Measurements from ENCODE around the gene ANXA2R. TPM values are rescaled to one million over a fixed set of nuclear protein-coding genes. Genes with fewer than 3 reads are reported as not detected.

Gene ANXA2R
- total RNA-seq, 1 experiment from 2014 or later = 8.9 TPM

- Histone ChIP-seq H3F3A (ENCODE audit: low read length, unreplicated experiment) (peaks cover 7% of the 10 kb centered on the region), H3K4me1 (ENCODE audit: insufficient read depth, low read length) (peaks cover 53% of the 10 kb centered on the region), H3K9ac (ENCODE audit: low read length) (peak overlapping the region; percentile 97), H3K9me2 (replicated peaks; ENCODE audit: low read length) (no peaks in the 10 kb centered on the region), H3K79me2 (ENCODE audit: low read length) (peaks cover 94% of the 10 kb centered on the region), H3K36me3 (ENCODE audit: low read depth, low read length) (no peaks in the 10 kb centered on the region), H2AFZ (ENCODE audit: low read length) (peak overlapping the region; percentile 92), H3K4me2 (ENCODE audit: low read length) (peak overlapping the region; percentile 93), H3K27ac (ENCODE audit: low read length) (peak overlapping the region; percentile 93), H3K27me3 (ENCODE audit: low read length) (no peaks in the 10 kb centered on the region), H4K20me1 (ENCODE audit: low read length) (no peaks in the 10 kb centered on the region), H3K9me3 (ENCODE audit: low read length) (no peaks in the 10 kb centered on the region), H3K4me3 (ENCODE audit: low read length) (peak overlapping the region; percentile 87)
- DNase-seq (peak; percentile 39), ATAC-seq (no peak)
- intact Hi-C loops (cut with micrococcal nuclease) = loop anchor here (2.0 kb wide), 1 partner anchor 115 kb away; no protein-coding TSS in a partner anchor
- TSS peak; percentile 29 for BruUV-seq (replicated peaks)
- POLR2A ChIA-PET (ENCODE audit: unreplicated experiment) = interaction anchor here (0.6 to 1.4 kb wide), 4 partner anchors 24 to 207 kb away, joined by 5 to 12 read pairs (median 7); no protein-coding TSS in a partner anchor
- CTCF ChIA-PET = interaction anchor here (0.7 to 2.4 kb wide), 7 partner anchors 20 to 347 kb away, joined by 3 to 20 read pairs (median 3); partner anchors contain the start of gene ANXA2R
- TF ChIP-seq, protein P1, sequence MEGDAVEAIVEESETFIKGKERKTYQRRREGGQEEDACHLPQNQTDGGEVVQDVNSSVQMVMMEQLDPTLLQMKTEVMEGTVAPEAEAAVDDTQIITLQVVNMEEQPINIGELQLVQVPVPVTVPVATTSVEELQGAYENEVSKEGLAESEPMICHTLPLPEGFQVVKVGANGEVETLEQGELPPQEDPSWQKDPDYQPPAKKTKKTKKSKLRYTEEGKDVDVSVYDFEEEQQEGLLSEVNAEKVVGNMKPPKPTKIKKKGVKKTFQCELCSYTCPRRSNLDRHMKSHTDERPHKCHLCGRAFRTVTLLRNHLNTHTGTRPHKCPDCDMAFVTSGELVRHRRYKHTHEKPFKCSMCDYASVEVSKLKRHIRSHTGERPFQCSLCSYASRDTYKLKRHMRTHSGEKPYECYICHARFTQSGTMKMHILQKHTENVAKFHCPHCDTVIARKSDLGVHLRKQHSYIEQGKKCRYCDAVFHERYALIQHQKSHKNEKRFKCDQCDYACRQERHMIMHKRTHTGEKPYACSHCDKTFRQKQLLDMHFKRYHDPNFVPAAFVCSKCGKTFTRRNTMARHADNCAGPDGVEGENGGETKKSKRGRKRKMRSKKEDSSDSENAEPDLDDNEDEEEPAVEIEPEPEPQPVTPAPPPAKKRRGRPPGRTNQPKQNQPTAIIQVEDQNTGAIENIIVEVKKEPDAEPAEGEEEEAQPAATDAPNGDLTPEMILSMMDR (conservative IDR thresholded peaks at IDR 0.05; ENCODE audit: low read depth, low read length) = no peak
- TF ChIP-seq EZH2 (IDR thresholded peaks at IDR 0.05; ENCODE audit: low read length, unreplicated experiment) (no peak), EZH2phosphoT487 (IDR thresholded peaks at IDR 0.05; ENCODE audit: borderline replicate concordance, low read length) (no peak)
Observed at GRCh38 chr5:43065387-43065947, 25.3 kb upstream of the ANXA2R start.

GRCh38 chr5:43063721-43064171 lies 23.6 kb upstream of the ANXA2R start:
- TF ChIP-seq EZH2 (IDR thresholded peaks at IDR 0.05; ENCODE audit: low read length, unreplicated experiment) (no peak), EZH2phosphoT487 (IDR thresholded peaks at IDR 0.05; ENCODE audit: borderline replicate concordance, low read length) (no peak)
- TF ChIP-seq, protein P1 (conservative IDR thresholded peaks at IDR 0.05; ENCODE audit: low read depth, low read length) = no peak
- ChIA-PET POLR2A (ENCODE audit: unreplicated experiment) (interaction anchor here (0.6 to 1.4 kb wide), 4 partner anchors 15 to 976 kb away, joined by 3 to 4 read pairs (median 4); no protein-coding TSS in a partner anchor), CTCF (interaction anchor here (2.4 kb wide), 1 partner anchor 23 kb away, joined by 20 read pairs; the partner anchor contains the start of gene ANXA2R)
- H3K79me2 ChIP-seq (ENCODE audit: low read length) = peaks cover 91% of the 10 kb centered on the region
- BruUV-seq (replicated peaks) = no TSS peak
- no peaks in the 10 kb centered on the region for H4K20me1 ChIP-seq (ENCODE audit: low read length)
- peak overlapping the region; percentile 87 for H3K4me3 ChIP-seq (ENCODE audit: low read length)
- H3K27ac ChIP-seq (ENCODE audit: low read length) = peak overlapping the region; percentile 93
- H3F3A ChIP-seq (ENCODE audit: low read length, unreplicated experiment) = peaks cover 7% of the 10 kb centered on the region
- intact Hi-C loops (cut with micrococcal nuclease) = loop anchor here (1.0 to 2.0 kb wide), 3 partner anchors 23 to 151 kb away; partner anchors contain the start of gene ANXA2R
- H3K27me3 ChIP-seq (ENCODE audit: low read length) = no peaks in the 10 kb centered on the region
- H3K9ac ChIP-seq (ENCODE audit: low read length) = peak overlapping the region; percentile 97
- H2AFZ ChIP-seq (ENCODE audit: low read length) = peak overlapping the region; percentile 60
- no peaks in the 10 kb centered on the region for H3K36me3 ChIP-seq (ENCODE audit: low read depth, low read length)
- H3K4me2 ChIP-seq (ENCODE audit: low read length) = peak overlapping the region; percentile 93
- ATAC-seq (peak; percentile 45), DNase-seq (peak; percentile 91)
- no peaks in the 10 kb centered on the region for H3K9me3 ChIP-seq (ENCODE audit: low read length)
- peaks cover 44% of the 10 kb centered on the region for H3K4me1 ChIP-seq (ENCODE audit: insufficient read depth, low read length)
- H3K9me2 ChIP-seq (replicated peaks; ENCODE audit: low read length) = no peaks in the 10 kb centered on the region
